ENCODE results near the gene HDGFL3. TPM values are rescaled to one million over a fixed set of nuclear protein-coding genes. Genes with fewer than 3 reads are reported as not detected.

Gene HDGFL3
- total RNA-seq, 1 donor from 2014 or later, result 92.2 TPM

- H3K9me3 Mint-ChIP-seq, result peaks cover 8% of the 10 kb centered on the region
- H3K36me3 Mint-ChIP-seq, result no peaks in the 10 kb centered on the region
- TF ChIP-seq CTCF (IDR thresholded peaks at IDR 0.05; ENCODE audit: unreplicated experiment), result no peak
- no peak for DNase-seq (ENCODE audit: low spot score in 2 of 2, unreplicated experiment in 2 of 2)
- no peak overlapping the region for H3K27ac Mint-ChIP-seq
- H3K4me3 Mint-ChIP-seq, result no peak overlapping the region
- peaks cover 83% of the 10 kb centered on the region for H3K27me3 Mint-ChIP-seq (ENCODE audit: low read depth)
- peaks cover 5% of the 10 kb centered on the region for H3K4me1 Mint-ChIP-seq
These were observed 105.3 kb downstream of the HDGFL3 start for GRCh38 chr15:83102346-83102745.

- H3K36me3 Mint-ChIP-seq, result no peaks in the 10 kb centered on the region
- H3K27me3 Mint-ChIP-seq (ENCODE audit: low read depth), result peaks cover 85% of the 10 kb centered on the region
- DNase-seq (ENCODE audit: low spot score in 2 of 2, unreplicated experiment in 2 of 2), result no peak
- H3K9me3 Mint-ChIP-seq, result peaks cover 8% of the 10 kb centered on the region
- no peak overlapping the region for H3K27ac Mint-ChIP-seq
- H3K4me3 Mint-ChIP-seq, result no peak overlapping the region
- H3K4me1 Mint-ChIP-seq, result no peaks in the 10 kb centered on the region
- TF ChIP-seq CTCF (IDR thresholded peaks at IDR 0.05; ENCODE audit: unreplicated experiment), result no peak
These were observed 107.5 kb downstream of the HDGFL3 start for GRCh38 chr15:83100097-83100646.

- no peak for DNase-seq (ENCODE audit: low spot score in 2 of 2, unreplicated experiment in 2 of 2)
- Mint-ChIP-seq H3K27ac (no peak overlapping the region), H3K36me3 (no peaks in the 10 kb centered on the region), H3K9me3 (peaks cover 8% of the 10 kb centered on the region), H3K4me3 (no peak overlapping the region), H3K27me3 (ENCODE audit: low read depth) (peaks cover 83% of the 10 kb centered on the region), H3K4me1 (no peaks in the 10 kb centered on the region)
- TF ChIP-seq CTCF (IDR thresholded peaks at IDR 0.05; ENCODE audit: unreplicated experiment), result no peak
These were observed 108.3 kb downstream of the HDGFL3 start for GRCh38 chr15:83099290-83099689.

GRCh38 chr15:83098079-83098478 is 109.5 kb downstream of the HDGFL3 start:
- no peak for DNase-seq (ENCODE audit: low spot score in 2 of 2, unreplicated experiment in 2 of 2)
- H3K27me3 Mint-ChIP-seq (ENCODE audit: low read depth), result peaks cover 82% of the 10 kb centered on the region
- H3K36me3 Mint-ChIP-seq, result no peaks in the 10 kb centered on the region
- TF ChIP-seq CTCF (IDR thresholded peaks at IDR 0.05; ENCODE audit: unreplicated experiment), result no peak
- no peak overlapping the region for H3K27ac Mint-ChIP-seq
- H3K4me3 Mint-ChIP-seq, result no peak overlapping the region
- no peaks in the 10 kb centered on the region for H3K4me1 Mint-ChIP-seq
- peaks cover 8% of the 10 kb centered on the region for H3K9me3 Mint-ChIP-seq

- Mint-ChIP-seq H3K27me3 (ENCODE audit: low read depth) (peaks cover 61% of the 10 kb centered on the region), H3K27ac (no peak overlapping the region), H3K4me3 (no peak overlapping the region), H3K4me1 (peaks cover 2% of the 10 kb centered on the region), H3K9me3 (peaks cover 8% of the 10 kb centered on the region), H3K36me3 (no peaks in the 10 kb centered on the region)
- TF ChIP-seq CTCF (IDR thresholded peaks at IDR 0.05; ENCODE audit: unreplicated experiment), result no peak
- DNase-seq (ENCODE audit: low spot score in 2 of 2, unreplicated experiment in 2 of 2), result no peak
These were observed 113.0 kb downstream of the HDGFL3 start for GRCh38 chr15:83094583-83094982.

Measured in mesothelial cell of epicardium (in vitro differentiated cells).